ENCODE results near the gene ATF7IP2. TPM values are rescaled to one million over a fixed set of nuclear protein-coding genes. Genes with fewer than 3 reads are reported as not detected.
"Not testable (repeated sequence)": the region's sequence is repeated elsewhere in the genome, so short reads cannot be mapped to it uniquely, and the experiment has no call there.

The ATF7IP2 gene
- total RNA-seq, 1 donor from 2014 or later, result 8.6 TPM

- no peaks in the 10 kb centered on the region for H3K36me3 ChIP-seq (ENCODE audit: insufficient read depth, low read length)
- no peaks in the 10 kb centered on the region for H3K4me1 Mint-ChIP-seq (ENCODE audit: low read depth, unreplicated experiment)
- DNase-seq (ENCODE audit: low read depth), result no peak
- peaks cover 13% of the 10 kb centered on the region for H3K36me3 Mint-ChIP-seq (ENCODE audit: low read depth, unreplicated experiment)
- H3K27ac ChIP-seq (ENCODE audit: low read depth, low read length), result no peak overlapping the region
- H3K27me3 ChIP-seq (ENCODE audit: insufficient read depth, low read length), result no peaks in the 10 kb centered on the region
- no peaks in the 10 kb centered on the region for H3K27me3 Mint-ChIP-seq (ENCODE audit: low read depth, unreplicated experiment)
- H3K9me3 ChIP-seq (ENCODE audit: insufficient read depth, low read depth, low read length), result peaks cover 4% of the 10 kb centered on the region
- peaks cover 13% of the 10 kb centered on the region for H3K9me3 Mint-ChIP-seq (ENCODE audit: unreplicated experiment)
- H3K27ac Mint-ChIP-seq (ENCODE audit: unreplicated experiment), result no peak overlapping the region
- H2AFZ ChIP-seq (ENCODE audit: low read depth, low read length), result no peak overlapping the region
- H3K4me1 ChIP-seq (ENCODE audit: insufficient read depth, low read length), result no peaks in the 10 kb centered on the region
- H3K9ac ChIP-seq (ENCODE audit: low read length), result no peak overlapping the region
- TF ChIP-seq EZH2 (IDR thresholded peaks at IDR 0.05; ENCODE audit: insufficient read depth, low read length) (no peak), CTCF (IDR thresholded peaks at IDR 0.05; ENCODE audit: insufficient read depth, low read depth, low read length) (no peak)
- no peak for FAIRE-seq
- no peak overlapping the region for H3K4me3 ChIP-seq (ENCODE audit: insufficient read depth, low read depth, low read length)
- no peak overlapping the region for H3K4me3 Mint-ChIP-seq (ENCODE audit: unreplicated experiment)
- no peaks in the 10 kb centered on the region for H3K79me2 ChIP-seq (ENCODE audit: insufficient read depth, low read length)
- H4K20me1 ChIP-seq (ENCODE audit: insufficient read depth, low read length), result no peaks in the 10 kb centered on the region
- no peak overlapping the region for H3K4me2 ChIP-seq (ENCODE audit: low read length)
These were observed 35.7 kb downstream of the ATF7IP2 start for GRCh38 chr16:10421596-10421995.

GRCh38 chr16:10428433-10429168 is 42.7 kb downstream of the ATF7IP2 start:
- H3K27me3 ChIP-seq (ENCODE audit: insufficient read depth, low read length), result no peaks in the 10 kb centered on the region
- no peak for FAIRE-seq
- no peaks in the 10 kb centered on the region for H3K9me3 Mint-ChIP-seq (ENCODE audit: unreplicated experiment)
- no peaks in the 10 kb centered on the region for H4K20me1 ChIP-seq (ENCODE audit: insufficient read depth, low read length)
- no peak for TF ChIP-seq EZH2 (IDR thresholded peaks at IDR 0.05; ENCODE audit: insufficient read depth, low read length)
- TF ChIP-seq CTCF (IDR thresholded peaks at IDR 0.05; ENCODE audit: insufficient read depth, low read depth, low read length), result no peak
- H3K36me3 Mint-ChIP-seq (ENCODE audit: low read depth, unreplicated experiment), result peaks cover 3% of the 10 kb centered on the region
- no peak overlapping the region for H3K4me2 ChIP-seq (ENCODE audit: low read length)
- H2AFZ ChIP-seq (ENCODE audit: low read depth, low read length), result no peak overlapping the region
- no peaks in the 10 kb centered on the region for H3K4me1 Mint-ChIP-seq (ENCODE audit: low read depth, unreplicated experiment)
- no peaks in the 10 kb centered on the region for H3K4me1 ChIP-seq (ENCODE audit: insufficient read depth, low read length)
- H3K4me3 ChIP-seq (ENCODE audit: insufficient read depth, low read depth, low read length), result no peak overlapping the region
- no peak overlapping the region for H3K9ac ChIP-seq (ENCODE audit: low read length)
- H3K27ac Mint-ChIP-seq (ENCODE audit: unreplicated experiment), result no peak overlapping the region
- no peaks in the 10 kb centered on the region for H3K27me3 Mint-ChIP-seq (ENCODE audit: low read depth, unreplicated experiment)
- H3K36me3 ChIP-seq (ENCODE audit: insufficient read depth, low read length), result no peaks in the 10 kb centered on the region
- no peaks in the 10 kb centered on the region for H3K9me3 ChIP-seq (ENCODE audit: insufficient read depth, low read depth, low read length)
- no peak overlapping the region for H3K4me3 Mint-ChIP-seq (ENCODE audit: unreplicated experiment)
- DNase-seq (ENCODE audit: low read depth), result no peak
- no peak overlapping the region for H3K27ac ChIP-seq (ENCODE audit: low read depth, low read length)
- no peaks in the 10 kb centered on the region for H3K79me2 ChIP-seq (ENCODE audit: insufficient read depth, low read length)

GRCh38 chr16:10429299-10429969 is 43.6 kb downstream of the ATF7IP2 start:
- not testable (repeated sequence) for H3K36me3 ChIP-seq (ENCODE audit: insufficient read depth, low read length); H3K9me3 Mint-ChIP-seq (ENCODE audit: unreplicated experiment); H3K4me1 ChIP-seq (ENCODE audit: insufficient read depth, low read length); H3K27me3 ChIP-seq (ENCODE audit: insufficient read depth, low read length); H3K27ac ChIP-seq (ENCODE audit: low read depth, low read length); FAIRE-seq; H3K4me2 ChIP-seq (ENCODE audit: low read length); H3K4me1 Mint-ChIP-seq (ENCODE audit: low read depth, unreplicated experiment); H2AFZ ChIP-seq (ENCODE audit: low read depth, low read length); H3K36me3 Mint-ChIP-seq (ENCODE audit: low read depth, unreplicated experiment); H3K79me2 ChIP-seq (ENCODE audit: insufficient read depth, low read length); H3K4me3 ChIP-seq (ENCODE audit: insufficient read depth, low read depth, low read length); H3K27me3 Mint-ChIP-seq (ENCODE audit: low read depth, unreplicated experiment); DNase-seq (ENCODE audit: low read depth); H4K20me1 ChIP-seq (ENCODE audit: insufficient read depth, low read length); H3K9ac ChIP-seq (ENCODE audit: low read length); H3K27ac Mint-ChIP-seq (ENCODE audit: unreplicated experiment); H3K4me3 Mint-ChIP-seq (ENCODE audit: unreplicated experiment); H3K9me3 ChIP-seq (ENCODE audit: insufficient read depth, low read depth, low read length)
